A549 (cell line): ENCODE data around the gene PSORS1C1. TPM values are rescaled to one million over a fixed set of nuclear protein-coding genes. Genes with fewer than 3 reads are reported as not detected.

Source experiments
- ATAC-seq, 2 experiments: fragments of 200-7000 bp in 1 of 2; fragments of >200 bp in 1 of 2; cut with Nextera tagmentation in 1 of 2; cut with Tn5 transposase in 1 of 2; 3 replicates each; pipeline versions ENCODE4 v1.8.0 to v1.9.1; 2018 to 2020; ENCODE audit warnings: mild to moderate bottlenecking in 1 of 2, moderate library complexity in 1 of 2
- CTCF ChIA-PET: fragments of 300-600 bp; sonication (Branson Sonifier 250); formaldehyde crosslinking; extraction: SDS; loops from one replicate; lab custom pipeline; 2021; ENCODE audit warnings: antibody characterized with exemption, inconsistent platforms; lab: Yijun Ruan, JAX
- POLR2A ChIA-PET: fragments of 350-600 bp; formaldehyde crosslinking; extraction: SDS; loops from one replicate; lab custom pipeline; 2021; ENCODE audit warnings: antibody characterized with exemption, inconsistent platforms; lab: Yijun Ruan, JAX
- DNase-seq, 2 experiments: peaks; one replicate each; pipeline versions ENCODE4 v3.0.0 to v3.0.0-alpha.2; 2011 to 2016; ENCODE audit warnings: low read depth in 1 of 2, low spot score in 1 of 2
- FAIRE-seq: peaks from 2 replicates; lab custom pipeline; 2011; peaks lifted over from hg19 to GRCh38; lab: Jason Lieb, UNC
- H3K27ac ChIP-seq, 2 experiments: fragments of >200 bp; sonication (Bioruptor Twin); formaldehyde crosslinking; 3 replicates each; pipeline ENCODE4 v1.5.1; 2016 to 2017
- H3K4me1 ChIP-seq: fragments of >200 bp; sonication (Bioruptor Twin); formaldehyde crosslinking; 3 replicates; pipeline ENCODE4 v1.6.1; 2016
- H3K4me2 ChIP-seq: fragments of >200 bp; sonication (Bioruptor Twin); formaldehyde crosslinking; 3 replicates; pipeline ENCODE4 v1.6.1; 2016
- H3K4me3 ChIP-seq: fragments of >200 bp; sonication (Bioruptor Twin); formaldehyde crosslinking; 3 replicates; pipeline ENCODE4 v1.5.1; 2016
- H3K9me3 ChIP-seq: fragments of >200 bp; sonication (Bioruptor Twin); formaldehyde crosslinking; 3 replicates; pipeline ENCODE4 v1.6.1; 2016
- CHD2 ChIP-seq: fragments of 150-350 bp; IDR thresholded peaks from 2 replicates; pipeline ENCODE4 v1.6.1; 2014; ENCODE audit warnings: low read length; ENCODE audit not compliant: partially characterized antibody
- ESRRA ChIP-seq: fragments of 150-350 bp; IDR thresholded peaks from 2 replicates; pipeline ENCODE4 v1.6.1; 2014; ENCODE audit warnings: mild to moderate bottlenecking, low read length, borderline replicate concordance
- FOSL2 ChIP-seq, 2 experiments: fragments of 450-650 bp in 1 of 2; fragments of >200 bp in 1 of 2; sonication (Bioruptor Twin) in 1 of 2; formaldehyde crosslinking; IDR thresholded peaks; 2 replicates each; pipeline versions ENCODE4 v1.5.0 to v1.6.1; 2016 to 2020; ENCODE audit warnings: mild to moderate bottlenecking in 1 of 2, moderate library complexity in 1 of 2
- GATA3 ChIP-seq: IDR thresholded peaks from 2 replicates; pipeline ENCODE4 v1.6.1; 2012; ENCODE audit warnings: borderline replicate concordance
- HEYL ChIP-seq: fragments of 250-450 bp; sonication (Bioruptor Pico); IDR thresholded peaks from 2 replicates; pipeline ENCODE4 v1.8.0; 2021; ENCODE audit warnings: mild to moderate bottlenecking, moderate library complexity
- HOXA7 ChIP-seq: fragments of 250-450 bp; sonication (Bioruptor Pico); IDR thresholded peaks from 2 replicates; pipeline ENCODE4 v1.5.0; 2020; ENCODE audit warnings: mild to moderate bottlenecking, moderate library complexity
- HOXB13 ChIP-seq: fragments of 250-450 bp; sonication (Bioruptor Pico); IDR thresholded peaks from 2 replicates; pipeline ENCODE4 v1.5.0; 2020; ENCODE audit warnings: low read depth, mild to moderate bottlenecking, moderate library complexity
- HOXB5 ChIP-seq: fragments of 250-450 bp; sonication (Bioruptor Pico); IDR thresholded peaks from 2 replicates; pipeline ENCODE4 v1.5.0; 2020; ENCODE audit warnings: mild to moderate bottlenecking, moderate library complexity
- MAZ ChIP-seq: fragments of 150-350 bp; IDR thresholded peaks from 2 replicates; pipeline ENCODE4 v1.6.1; 2014; ENCODE audit warnings: antibody characterized with exemption, low read depth, low read length, borderline replicate concordance
- NPAS2 ChIP-seq: fragments of 250-450 bp; sonication (Bioruptor Pico); IDR thresholded peaks from 2 replicates; pipeline ENCODE4 v1.8.0; 2022; ENCODE audit warnings: mild to moderate bottlenecking, moderate library complexity, borderline replicate concordance
- NR3C1 ChIP-seq: fragments of >200 bp; sonication (Bioruptor Twin); formaldehyde crosslinking; IDR thresholded peaks from 3 replicates; pipeline ENCODE4 v1.6.1; 2017
- RARB ChIP-seq: fragments of 250-450 bp; sonication (Bioruptor Pico); IDR thresholded peaks from 2 replicates; pipeline ENCODE4 v1.8.0; 2021; ENCODE audit warnings: mild to moderate bottlenecking, moderate library complexity
- REST ChIP-seq: fragments of 200-600 bp; sonication (generic); IDR thresholded peaks from 2 replicates; pipeline ENCODE4 v1.6.1; 2016; ENCODE audit warnings: antibody characterized with exemption, mild to moderate bottlenecking, moderate library complexity
- RNF2 ChIP-seq: fragments of 200-600 bp; sonication (generic); IDR thresholded peaks from 2 replicates; pipeline ENCODE4 v1.6.1; 2016; ENCODE audit warnings: low read depth, mild to moderate bottlenecking, antibody characterized with exemption, moderate library complexity, borderline replicate concordance
- SMC3 ChIP-seq: fragments of >200 bp; sonication (Bioruptor Twin); formaldehyde crosslinking; IDR thresholded peaks from 3 replicates; pipeline ENCODE4 v1.6.1; 2018; ENCODE audit warnings: inconsistent platforms
- SREBF2 ChIP-seq: fragments of 450-650 bp; IDR thresholded peaks from 2 replicates; pipeline ENCODE4 v1.6.1; 2014; ENCODE audit warnings: mild to moderate bottlenecking, moderate library complexity
- ZNF302 ChIP-seq: fragments of 250-450 bp; sonication (Bioruptor Pico); IDR thresholded peaks from 2 replicates; pipeline ENCODE4 v1.9.0; 2021; ENCODE audit warnings: inconsistent platforms, mild to moderate bottlenecking, moderate library complexity
- WGBS: methylation state at CpG from one replicate; pipeline ENCODE4 v1.1.6; 2017; ENCODE audit errors: missing lambda C conversion rate; 5-methylcytosine and 5-hydroxymethylcytosine counted together
- polyA plus RNA-seq, 4 experiments: library from polyadenylated mRNA; depleted of rRNA in 3 of 4; stranded (reverse); fragments of >200 nt; fragmentation: RNase III in 1 of 4; extraction: RNeasy Plus Mini Kit Qiagen cat#74134 plus additional on column Dnase treatment in 1 of 4; gene quantifications; 2 replicates in 3 of 4; 3 replicates in 1 of 4; pipeline ENCODE4 v1.2.3, GENCODE V29; 2011 to 2017

Gene PSORS1C1
- polyA plus RNA-seq, 2 of the 4 experiments (the other 2 are of a cell fraction): 2.3 to 4.3 TPM

DNA sequence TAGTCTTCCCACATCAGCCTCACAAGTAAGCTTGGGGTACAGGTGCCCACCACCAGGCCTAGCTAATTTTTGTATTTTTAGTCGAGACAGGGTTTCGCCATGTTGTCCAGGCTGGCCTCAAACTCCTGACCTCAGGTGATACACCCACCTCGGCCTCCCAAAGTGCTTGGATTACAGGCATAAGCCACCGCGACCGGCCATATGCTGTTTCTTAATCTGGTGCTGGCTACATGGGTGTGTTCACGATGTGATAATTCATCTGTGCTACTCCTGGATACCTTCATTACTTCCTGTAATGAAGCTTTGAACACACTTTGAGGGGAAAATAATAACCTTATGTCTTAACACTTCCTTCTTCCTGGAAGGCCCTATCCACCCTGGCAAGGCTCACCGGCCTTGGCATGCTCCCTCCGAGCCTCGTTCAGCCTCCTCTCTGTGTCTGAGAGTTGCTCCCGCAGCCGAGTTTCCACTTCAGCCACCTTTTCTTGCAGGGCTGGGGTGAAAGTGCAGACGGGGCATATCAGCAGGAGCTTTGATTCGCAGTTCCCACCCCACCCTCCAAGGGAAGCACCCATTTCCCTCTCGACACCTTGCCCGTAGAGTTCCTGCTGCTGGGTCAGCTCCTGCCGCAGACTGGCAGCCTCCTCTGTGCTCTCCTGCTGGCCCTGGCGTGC lies 29.8 kb downstream of the PSORS1C1 start:
- CTCF ChIA-PET: interaction anchor here (0.6 to 2.9 kb wide), 9 partner anchors 16 to 402 kb away, joined by 3 to 12 read pairs (median 4); partner anchors contain the start of gene ATP6V1G2
- no peak for FAIRE-seq
- POLR2A ChIA-PET: no interaction called here

DNA sequence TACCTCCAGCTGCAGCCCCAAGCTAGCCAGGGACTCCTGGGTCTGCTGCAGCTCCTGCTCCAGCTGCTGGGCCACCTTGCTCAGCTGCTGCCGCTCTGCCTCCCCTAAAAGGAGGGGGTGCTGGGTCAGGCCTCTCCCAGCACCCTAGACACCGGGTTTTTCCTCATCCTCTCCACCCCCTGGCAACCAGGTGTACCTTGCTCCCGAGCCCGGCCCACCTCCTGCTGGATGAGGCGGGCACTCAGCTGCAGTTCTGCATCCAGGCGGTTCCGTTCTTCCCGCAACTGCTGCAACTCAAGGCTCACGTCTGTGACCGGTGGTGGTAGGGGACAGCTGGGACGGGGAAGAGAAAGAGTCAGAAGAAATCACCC lies 30.4 kb downstream of the PSORS1C1 start:
- ATAC-seq (no peak), DNase-seq (no peak), FAIRE-seq (no peak)
- ChIA-PET POLR2A (no interaction called here), CTCF (interaction anchor here (0.6 to 2.9 kb wide), 5 partner anchors 16 to 232 kb away, joined by 3 to 12 read pairs (median 4); no protein-coding TSS in a partner anchor)
- no peaks in the 10 kb centered on the region for H3K4me1 ChIP-seq
- H3K9me3 ChIP-seq: no peaks in the 10 kb centered on the region
- 74% methylated on average over 11 of the region's 11 CpGs for WGBS
- H3K4me3 ChIP-seq: no peak overlapping the region
- H3K27ac ChIP-seq: no peak overlapping the region
- TF ChIP-seq HEYL (CRISPR knock-in tag) (no peak), NR3C1 (no peak), GATA3 (no peak), RARB (CRISPR knock-in tag) (no peak), MAZ (no peak)
- no peak overlapping the region for H3K4me2 ChIP-seq

More for the DNA sequence above, 29.8 kb downstream of the PSORS1C1 start:
- peaks cover 4% of the 10 kb centered on the region; the same call in 2 of the 3 replicates for H3K4me1 ChIP-seq
- TF ChIP-seq SREBF2: no peak
- no peak for TF ChIP-seq SMC3
- TF ChIP-seq REST: no peak
- TF ChIP-seq RARB (CRISPR knock-in tag): no peak
- no peak for TF ChIP-seq NPAS2 (CRISPR knock-in tag)
- TF ChIP-seq HOXB5 (CRISPR knock-in tag): no peak
- no peak for TF ChIP-seq RNF2
- TF ChIP-seq ESRRA: no peak
- TF ChIP-seq HOXB13 (CRISPR knock-in tag): no peak
- WGBS: 88% methylated on average over 17 of the region's 18 CpGs
- ATAC-seq (no peak), DNase-seq (no peak)
- H3K27ac ChIP-seq: no peak overlapping the region
- no peak overlapping the region for H3K4me3 ChIP-seq
- no peak overlapping the region for H3K4me2 ChIP-seq
- H3K9me3 ChIP-seq: no peaks in the 10 kb centered on the region

- H3K27ac ChIP-seq: no peak overlapping the region
- H3K9me3 ChIP-seq: no peaks in the 10 kb centered on the region
- DNase-seq (no peak), FAIRE-seq (no peak), ATAC-seq (no peak)
- no peak overlapping the region for H3K4me2 ChIP-seq
- CTCF ChIA-PET: interaction anchor here (0.8 to 2.9 kb wide), 4 partner anchors 17 to 222 kb away, joined by 3 to 12 read pairs (median 4); no protein-coding TSS in a partner anchor
- H3K4me1 ChIP-seq: no peaks in the 10 kb centered on the region
- POLR2A ChIA-PET: no interaction called here
- WGBS: 95% methylated on average over 10 of the region's 10 CpGs
- TF ChIP-seq FOSL2 (IDR thresholded peaks at IDR 0.05): no peak
- TF ChIP-seq FOSL2 (CRISPR knock-in tag; IDR thresholded peaks at IDR 0.05): no peak
- TF ChIP-seq HEYL (CRISPR knock-in tag): no peak
- no peak for TF ChIP-seq GATA3
- no peak for TF ChIP-seq RNF2
- TF ChIP-seq HOXA7: no peak
- no peak for TF ChIP-seq CHD2
- no peak for TF ChIP-seq ZNF302
- no peak overlapping the region for H3K4me3 ChIP-seq
Measured at GRCh38 chr6:31145386-31145785, 30.8 kb downstream of the PSORS1C1 start.
